ENCODE measurements around the gene GFOD1. TPM values are rescaled to one million over a fixed set of nuclear protein-coding genes. Genes with fewer than 3 reads are reported as not detected.

The GFOD1 gene
- total RNA-seq, 2 donors from 2014 or later: 23.8 to 25.3 TPM

- peak overlapping the region in 1 of 2 donors; percentile 10 for H3K27ac ChIP-seq
- H3K27me3 ChIP-seq (replicated peaks; ENCODE audit: insufficient read depth): no peaks in the 10 kb centered on the region
- no peak for DNase-seq (ENCODE audit: low spot score)
- no peak for ATAC-seq (ENCODE audit: insufficient number of reproducible peaks, low FRiP score, low read depth)
- H3K4me3 ChIP-seq: no peak overlapping the region
- no peak for TF ChIP-seq CTCF (IDR thresholded peaks at IDR 0.05)
- H3K36me3 ChIP-seq: no peaks in the 10 kb centered on the region
- no peaks in the 10 kb centered on the region for H3K9me3 ChIP-seq
- H3K4me1 ChIP-seq (ENCODE audit: control insufficient read depth in 1 of 2, low read depth in 2 of 2): no peaks in the 10 kb centered on the region
These were observed 38.9 kb upstream of the GFOD1 start for GRCh38 chr6:13526357-13526726.

- TF ChIP-seq CTCF (IDR thresholded peaks at IDR 0.05): no peak
- DNase-seq (ENCODE audit: low spot score): no peak
- Histone ChIP-seq H3K4me3 (no peak overlapping the region), H3K27me3 (replicated peaks; ENCODE audit: insufficient read depth) (no peaks in the 10 kb centered on the region), H3K9me3 (no peaks in the 10 kb centered on the region), H3K27ac (no peak overlapping the region), H3K36me3 (no peaks in the 10 kb centered on the region), H3K4me1 (ENCODE audit: control insufficient read depth in 1 of 2, low read depth in 2 of 2) (no peaks in the 10 kb centered on the region)
- ATAC-seq (ENCODE audit: insufficient number of reproducible peaks, low FRiP score, low read depth): no peak
These were observed 37.6 kb upstream of the GFOD1 start for GRCh38 chr6:13524801-13525508.

- no peaks in the 10 kb centered on the region for H3K9me3 ChIP-seq
- no peak for TF ChIP-seq CTCF (IDR thresholded peaks at IDR 0.05)
- H3K27me3 ChIP-seq (replicated peaks; ENCODE audit: insufficient read depth): no peaks in the 10 kb centered on the region
- H3K36me3 ChIP-seq: no peaks in the 10 kb centered on the region
- no peak for ATAC-seq (ENCODE audit: insufficient number of reproducible peaks, low FRiP score, low read depth)
- DNase-seq (ENCODE audit: low spot score): no peak
- H3K4me1 ChIP-seq (ENCODE audit: control insufficient read depth in 1 of 2, low read depth in 2 of 2): no peaks in the 10 kb centered on the region
- H3K4me3 ChIP-seq: no peak overlapping the region
- no peak overlapping the region for H3K27ac ChIP-seq
These were observed 36.6 kb upstream of the GFOD1 start for GRCh38 chr6:13523826-13524622.

- Histone ChIP-seq H3K27me3 (replicated peaks; ENCODE audit: insufficient read depth) (no peaks in the 10 kb centered on the region), H3K9me3 (no peaks in the 10 kb centered on the region), H3K36me3 (no peaks in the 10 kb centered on the region), H3K27ac (no peak overlapping the region), H3K4me3 (no peak overlapping the region), H3K4me1 (ENCODE audit: control insufficient read depth in 1 of 2, low read depth in 2 of 2) (no peaks in the 10 kb centered on the region)
- no peak for DNase-seq (ENCODE audit: low spot score)
- no peak for TF ChIP-seq CTCF (IDR thresholded peaks at IDR 0.05)
- no peak for ATAC-seq (ENCODE audit: insufficient number of reproducible peaks, low FRiP score, low read depth)
These were observed 35.3 kb upstream of the GFOD1 start for GRCh38 chr6:13522656-13523055.

- no peak for TF ChIP-seq CTCF (IDR thresholded peaks at IDR 0.05)
- no peaks in the 10 kb centered on the region for H3K9me3 ChIP-seq
- H3K4me3 ChIP-seq: no peak overlapping the region
- no peaks in the 10 kb centered on the region for H3K36me3 ChIP-seq
- H3K27me3 ChIP-seq (replicated peaks; ENCODE audit: insufficient read depth): no peaks in the 10 kb centered on the region
- H3K4me1 ChIP-seq (ENCODE audit: control insufficient read depth in 1 of 2, low read depth in 2 of 2): no peaks in the 10 kb centered on the region
- H3K27ac ChIP-seq: no peak overlapping the region
- no peak for ATAC-seq (ENCODE audit: insufficient number of reproducible peaks, low FRiP score, low read depth)
- DNase-seq (ENCODE audit: low spot score): no peak
These were observed 32.4 kb upstream of the GFOD1 start for GRCh38 chr6:13519839-13520238.
